GM19035 (cell line): ENCODE results near the gene ITGA2.
A peak's percentile ranks its signal among the peaks of the same experiment; 100 is the strongest.

Source experiments
- ATAC-seq: cut with Tn5 transposase; IDR thresholded peaks from one replicate; pipeline ENCODE4 v1.9.1; 2021; ENCODE audit not compliant: unreplicated experiment

Gene ITGA2

GRCh38 chr5:53052499-53052898 is 63.3 kb downstream of the ITGA2 start:
- no peak for ATAC-seq

- ATAC-seq: no peak
Observed at GRCh38 chr5:53053364-53053763, 64.2 kb downstream of the ITGA2 start.

GRCh38 chr5:53055365-53055764 is 66.2 kb downstream of the ITGA2 start:
- ATAC-seq: no peak

DNA sequence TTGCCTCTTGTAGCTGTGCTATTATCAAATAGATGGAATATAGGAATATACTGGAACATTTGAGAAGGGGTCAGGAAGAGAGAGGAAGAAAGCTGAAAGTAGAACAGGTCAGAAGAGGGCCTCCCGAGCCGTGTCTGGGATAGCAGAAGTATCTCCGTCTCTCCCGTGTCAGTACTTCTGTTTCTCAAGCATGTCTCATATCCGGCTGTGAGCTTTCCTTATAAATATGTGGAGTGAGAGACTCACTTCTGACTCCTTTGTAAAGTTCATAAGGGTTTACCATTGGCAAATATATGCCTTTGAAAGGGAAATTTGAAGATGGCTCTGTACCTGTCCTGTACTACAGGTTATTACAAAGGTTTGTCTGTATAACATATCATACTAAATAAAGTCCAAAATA is 70.1 kb downstream of the ITGA2 start:
- no peak for ATAC-seq

- ATAC-seq: no peak
Observed at GRCh38 chr5:53063176-53063575, 74.0 kb downstream of the ITGA2 start.

- no peak for ATAC-seq
Observed at GRCh38 chr5:53063791-53064190, 74.6 kb downstream of the ITGA2 start.

DNA sequence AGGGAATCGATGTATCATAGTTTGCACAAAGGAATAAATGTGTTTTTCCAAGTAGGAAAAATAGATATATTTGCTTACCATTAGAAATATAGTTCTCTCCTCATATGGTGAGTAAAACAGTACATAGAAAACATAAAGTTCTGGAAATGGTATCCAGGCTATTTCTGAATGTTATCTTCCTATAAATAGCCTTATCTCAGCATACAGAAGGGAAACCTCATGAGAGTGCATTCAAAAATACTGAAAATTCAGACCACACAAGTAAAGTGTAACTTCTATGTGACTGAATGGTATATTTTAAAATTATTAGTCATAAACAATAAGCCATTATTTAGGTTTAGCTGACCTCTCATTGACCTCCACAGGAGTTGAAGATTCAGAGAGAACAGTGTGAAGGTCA is 76.9 kb downstream of the ITGA2 start:
- no peak for ATAC-seq

- ATAC-seq: no peak
Observed at GRCh38 chr5:53067641-53068040, 78.5 kb downstream of the ITGA2 start.

DNA sequence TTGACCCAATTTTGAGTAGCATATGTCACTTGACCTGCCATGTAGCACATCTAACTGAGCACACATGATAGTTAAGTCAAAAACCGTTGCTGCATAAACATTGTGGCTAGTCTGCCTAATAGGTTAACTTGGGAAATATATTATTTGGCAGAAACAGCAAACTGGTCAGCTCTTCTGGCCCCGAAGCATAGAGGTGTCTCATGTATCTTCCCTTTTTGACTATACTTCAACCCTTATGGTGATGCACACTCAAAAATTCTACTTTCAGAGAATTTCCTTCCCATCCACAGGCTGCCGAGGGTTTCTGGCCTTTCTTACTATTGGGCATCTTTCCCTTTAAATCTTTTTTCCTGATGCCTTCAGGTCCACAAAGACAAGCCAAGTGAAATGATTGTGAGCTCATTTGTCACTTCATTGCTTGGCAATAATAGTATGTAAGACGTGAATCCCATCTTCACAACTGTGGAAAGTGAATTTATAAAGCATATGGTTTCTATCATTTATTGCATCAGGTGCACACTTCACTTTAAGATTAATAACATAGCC is 79.2 kb downstream of the ITGA2 start:
- no peak for ATAC-seq

GRCh38 chr5:53069626-53070025 is 80.5 kb downstream of the ITGA2 start:
- no peak for ATAC-seq

- no peak for ATAC-seq
Observed at GRCh38 chr5:53071298-53071697, 82.1 kb downstream of the ITGA2 start.

GRCh38 chr5:53071738-53072137 is 82.6 kb downstream of the ITGA2 start:
- no peak for ATAC-seq

GRCh38 chr5:53073348-53073747 is 84.2 kb downstream of the ITGA2 start:
- no peak for ATAC-seq

DNA sequence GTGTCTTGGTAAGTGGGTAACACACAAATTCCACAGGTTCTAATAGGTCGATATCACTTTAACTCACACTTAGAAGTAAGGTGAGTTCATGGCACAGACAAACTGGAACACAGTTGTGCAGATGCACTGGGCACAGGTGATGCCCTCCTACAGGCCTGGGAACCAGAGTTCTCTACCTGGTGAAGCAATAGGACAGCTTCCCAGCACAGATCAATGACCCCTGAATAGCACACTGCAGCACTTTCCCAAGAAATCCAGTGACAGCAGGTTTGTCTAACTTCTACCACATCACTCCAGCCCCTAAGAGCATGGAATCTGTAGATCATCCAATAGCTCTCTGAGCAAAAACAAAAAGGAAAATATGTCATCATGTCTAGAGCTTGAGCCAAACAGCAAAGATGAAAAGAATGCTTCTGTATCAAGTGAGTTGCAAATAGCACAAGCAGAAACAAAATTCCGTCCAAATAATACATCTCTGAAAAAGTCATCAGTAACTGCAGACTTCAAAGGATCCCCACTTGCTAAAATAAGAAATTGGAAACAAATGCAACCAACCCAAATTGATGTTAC is 86.9 kb downstream of the ITGA2 start:
- no peak for ATAC-seq

- ATAC-seq: no peak
Observed at GRCh38 chr5:53080271-53080670, 91.1 kb downstream of the ITGA2 start.

DNA sequence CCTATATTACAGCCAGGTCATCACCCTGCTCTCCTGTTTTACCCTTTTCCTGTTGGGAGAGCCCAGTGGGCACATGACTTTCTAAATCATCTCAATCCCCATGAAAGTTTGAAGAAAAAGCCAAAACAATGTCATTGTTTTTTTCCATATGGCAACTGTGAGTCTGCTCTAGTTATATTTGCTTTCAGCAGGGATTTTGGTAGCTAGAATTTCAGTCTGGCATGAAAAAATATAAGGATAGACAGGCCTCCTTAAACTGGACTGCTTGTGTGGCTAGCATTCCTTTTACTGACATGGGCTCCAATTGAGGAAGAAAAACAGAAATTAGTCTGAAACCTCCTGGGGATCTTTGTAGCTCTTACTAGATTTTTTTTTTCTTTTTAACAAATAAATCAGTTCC is 94.8 kb downstream of the ITGA2 start:
- ATAC-seq: no peak

- no peak for ATAC-seq
Observed at GRCh38 chr5:53084546-53085255, 95.5 kb downstream of the ITGA2 start.

DNA sequence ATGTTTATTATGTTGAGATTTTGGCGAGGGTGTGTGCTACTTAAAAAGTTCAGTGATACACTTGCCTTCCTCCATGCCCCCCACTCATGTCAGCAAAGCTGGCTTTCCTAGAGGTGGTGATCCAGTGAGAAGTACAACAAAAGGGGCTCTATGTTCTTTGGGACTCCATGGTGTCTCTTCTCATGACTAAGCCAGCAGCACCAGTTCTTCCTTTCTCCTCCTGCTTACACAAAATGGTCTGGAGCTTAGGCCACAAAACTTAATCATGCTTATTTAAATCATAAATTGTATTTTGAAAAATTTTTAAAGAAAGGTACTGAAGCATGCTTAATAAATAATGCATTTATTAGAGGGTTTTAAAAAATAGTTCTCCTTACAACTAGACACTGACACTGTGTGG is 98.0 kb downstream of the ITGA2 start:
- no peak for ATAC-seq

DNA sequence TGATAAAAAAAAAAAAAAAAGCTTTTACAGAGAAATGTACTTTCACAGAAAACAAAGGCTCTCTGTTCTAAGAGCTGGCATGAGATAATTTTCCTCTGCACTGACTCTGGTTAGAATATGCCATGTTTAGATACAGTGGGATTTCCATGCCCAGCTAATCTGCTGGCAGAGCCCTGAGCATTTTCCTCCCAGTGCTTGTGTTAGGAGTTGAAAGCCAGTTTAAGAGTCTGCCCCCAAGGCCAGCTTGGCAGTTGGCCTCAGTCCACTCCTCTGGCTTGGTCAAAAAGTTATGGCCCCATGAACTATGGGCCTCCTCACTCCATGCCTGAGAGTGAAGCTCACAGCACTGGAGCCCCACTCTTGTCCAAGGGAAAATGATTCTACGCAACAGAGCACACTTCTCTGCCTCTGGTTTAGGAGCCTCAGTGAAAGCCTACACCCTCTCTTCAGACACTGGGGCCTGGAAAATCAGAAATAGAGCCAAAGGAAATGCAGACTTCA is 98.5 kb downstream of the ITGA2 start:
- no peak for ATAC-seq

DNA sequence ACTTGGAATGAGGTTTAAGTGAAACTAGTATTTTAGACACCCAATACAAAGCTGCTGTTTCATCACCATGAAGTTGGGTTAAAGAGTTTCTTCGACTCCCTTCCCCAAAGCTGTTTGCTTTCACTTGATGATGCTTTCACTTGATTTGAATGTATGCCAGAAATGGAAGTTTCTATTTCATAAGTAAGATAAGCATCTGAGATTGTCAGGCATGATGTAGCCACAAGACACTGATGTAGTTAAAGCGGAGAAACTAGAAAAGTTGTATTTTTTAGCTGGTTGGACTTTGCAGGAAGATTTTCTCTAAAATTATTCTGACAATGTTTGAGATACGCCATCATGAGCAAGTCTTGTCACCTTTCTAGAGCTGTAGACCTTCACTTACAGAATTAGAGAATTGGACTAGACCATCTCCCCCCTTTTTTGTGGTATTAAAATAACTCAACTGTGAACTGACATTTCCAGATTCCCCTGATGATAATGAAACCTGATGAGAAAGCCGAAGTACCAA is 100.4 kb downstream of the ITGA2 start:
- ATAC-seq: peak; percentile 58

- ATAC-seq: no peak
Observed at GRCh38 chr5:53090229-53090628, 101.1 kb downstream of the ITGA2 start.

- no peak for ATAC-seq
Observed at GRCh38 chr5:53091289-53091688, 102.1 kb downstream of the ITGA2 start.
